Activated CD8-positive, alpha-beta T cell treated with anti-CD3 and anti-CD28 coated beads, Interleukin-2, amount 10 ng/mL, durations not matched to agents 7 days and 5 days (primary cell): Measurements from ENCODE around the gene ZNF555. TPM values are rescaled to one million over a fixed set of nuclear protein-coding genes. Genes with fewer than 3 reads are reported as not detected.

Experiments
- ATAC-seq: fragments of 150-1000 bp; cut with Tn5 transposase; one replicate; pipeline ENCODE4 v1.10.0; 2021; ENCODE audit warnings: moderate library complexity
- CTCF ChIA-PET: fragments of 350-600 bp; sonication (Branson Sonifier 250); formaldehyde crosslinking; loops from one replicate; lab custom pipeline; 2021; ENCODE audit warnings: antibody characterized with exemption; lab: Charles Lee
- POLR2A ChIA-PET: fragments of 350-600 bp; sonication (Branson Sonifier 250); formaldehyde crosslinking; loops from one replicate; lab custom pipeline; 2021; ENCODE audit warnings: antibody characterized with exemption; lab: Charles Lee
- DNase-seq: peaks from one replicate; pipeline ENCODE4 v3.0.0-alpha.2; 2020
- H3K27ac Mint-ChIP-seq: one replicate; pipeline ENCODE4 v1.8.0; 2021; ENCODE audit warnings: mild to moderate bottlenecking, mixed read lengths
- H3K27me3 Mint-ChIP-seq: one replicate; pipeline ENCODE4 v1.8.0; 2021; ENCODE audit warnings: low read depth, mixed read lengths
- H3K36me3 Mint-ChIP-seq: one replicate; pipeline ENCODE4 v1.8.0; 2021; ENCODE audit warnings: low read depth, mixed read lengths
- H3K4me1 Mint-ChIP-seq: one replicate; pipeline ENCODE4 v1.8.0; 2021; ENCODE audit warnings: low read depth, mixed read lengths
- H3K4me3 Mint-ChIP-seq: one replicate; pipeline ENCODE4 v1.8.0; 2021; ENCODE audit warnings: mild to moderate bottlenecking, mixed read lengths
- H3K9me3 Mint-ChIP-seq: one replicate; pipeline ENCODE4 v1.8.0; 2022; ENCODE audit warnings: mixed read lengths; ENCODE audit not compliant: insufficient read depth
- total RNA-seq, 2 experiments: library from RNA; stranded (reverse); gene quantifications; one replicate each; pipeline ENCODE4 v1.2.3, GENCODE V29; 2021

ZNF555 gene
- total RNA-seq, 2 experiments from 2014 or later, result 1.9 to 2.6 TPM

- ChIA-PET CTCF (no interaction called here), POLR2A (no interaction called here)
- no peaks in the 10 kb centered on the region for H3K9me3 Mint-ChIP-seq
- H3K36me3 Mint-ChIP-seq, result peaks cover 32% of the 10 kb centered on the region
- no peak overlapping the region for H3K27ac Mint-ChIP-seq
- H3K27me3 Mint-ChIP-seq, result no peaks in the 10 kb centered on the region
- ATAC-seq, result no peak
- H3K4me3 Mint-ChIP-seq, result no peak overlapping the region
- no peaks in the 10 kb centered on the region for H3K4me1 Mint-ChIP-seq
- no peak for DNase-seq
Observed at GRCh38 chr19:2800506-2800905, 40.8 kb upstream of the ZNF555 start.

DNA sequence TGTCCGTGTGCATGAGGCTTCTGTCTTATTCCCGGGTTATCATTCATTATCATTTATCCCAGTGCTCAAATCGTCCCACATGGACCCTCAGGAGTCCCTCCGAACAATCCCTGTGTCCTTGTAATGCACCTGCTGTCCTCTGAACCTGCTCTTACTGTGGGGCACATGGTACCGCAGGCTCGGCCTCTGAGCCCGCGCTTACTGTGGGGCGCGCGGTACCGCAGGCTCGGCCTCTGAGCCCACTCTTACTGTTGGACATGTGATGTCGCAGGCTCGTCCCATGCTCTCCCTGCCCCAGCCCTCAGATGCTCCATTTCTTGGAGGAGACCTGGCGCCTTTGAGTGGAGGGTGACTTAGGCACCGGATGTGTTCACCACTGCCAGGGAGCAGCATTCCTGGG, 38.4 kb upstream of the ZNF555 start:
- no peaks in the 10 kb centered on the region for H3K27me3 Mint-ChIP-seq
- DNase-seq (no peak), ATAC-seq (no peak)
- CTCF ChIA-PET, result no interaction called here
- no peak overlapping the region for H3K4me3 Mint-ChIP-seq
- H3K27ac Mint-ChIP-seq, result no peak overlapping the region
- POLR2A ChIA-PET, result no interaction called here
- no peaks in the 10 kb centered on the region for H3K9me3 Mint-ChIP-seq
- H3K36me3 Mint-ChIP-seq, result peaks cover 25% of the 10 kb centered on the region
- no peaks in the 10 kb centered on the region for H3K4me1 Mint-ChIP-seq

GRCh38 chr19:2803486-2804155, 37.7 kb upstream of the ZNF555 start:
- no peaks in the 10 kb centered on the region for H3K27me3 Mint-ChIP-seq
- peaks cover 26% of the 10 kb centered on the region for H3K36me3 Mint-ChIP-seq
- CTCF ChIA-PET, result no interaction called here
- ATAC-seq, result no peak
- POLR2A ChIA-PET, result no interaction called here
- no peak for DNase-seq
- H3K9me3 Mint-ChIP-seq, result no peaks in the 10 kb centered on the region
- H3K27ac Mint-ChIP-seq, result peak overlapping the region; percentile 20
- no peaks in the 10 kb centered on the region for H3K4me1 Mint-ChIP-seq
- no peak overlapping the region for H3K4me3 Mint-ChIP-seq

- DNase-seq (no peak), ATAC-seq (no peak)
- Mint-ChIP-seq H3K4me1 (no peaks in the 10 kb centered on the region), H3K9me3 (no peaks in the 10 kb centered on the region), H3K4me3 (no peak overlapping the region), H3K36me3 (peaks cover 34% of the 10 kb centered on the region), H3K27ac (peak overlapping the region; percentile 20), H3K27me3 (no peaks in the 10 kb centered on the region)
- ChIA-PET CTCF (no interaction called here), POLR2A (interaction anchor here (0.6 kb wide), 1 partner anchor 339 kb away, joined by 3 read pairs; no protein-coding TSS in a partner anchor)
Observed at GRCh38 chr19:2804156-2805004, 36.9 kb upstream of the ZNF555 start.

GRCh38 chr19:2805261-2805900, 35.9 kb upstream of the ZNF555 start:
- CTCF ChIA-PET, result no interaction called here

DNA sequence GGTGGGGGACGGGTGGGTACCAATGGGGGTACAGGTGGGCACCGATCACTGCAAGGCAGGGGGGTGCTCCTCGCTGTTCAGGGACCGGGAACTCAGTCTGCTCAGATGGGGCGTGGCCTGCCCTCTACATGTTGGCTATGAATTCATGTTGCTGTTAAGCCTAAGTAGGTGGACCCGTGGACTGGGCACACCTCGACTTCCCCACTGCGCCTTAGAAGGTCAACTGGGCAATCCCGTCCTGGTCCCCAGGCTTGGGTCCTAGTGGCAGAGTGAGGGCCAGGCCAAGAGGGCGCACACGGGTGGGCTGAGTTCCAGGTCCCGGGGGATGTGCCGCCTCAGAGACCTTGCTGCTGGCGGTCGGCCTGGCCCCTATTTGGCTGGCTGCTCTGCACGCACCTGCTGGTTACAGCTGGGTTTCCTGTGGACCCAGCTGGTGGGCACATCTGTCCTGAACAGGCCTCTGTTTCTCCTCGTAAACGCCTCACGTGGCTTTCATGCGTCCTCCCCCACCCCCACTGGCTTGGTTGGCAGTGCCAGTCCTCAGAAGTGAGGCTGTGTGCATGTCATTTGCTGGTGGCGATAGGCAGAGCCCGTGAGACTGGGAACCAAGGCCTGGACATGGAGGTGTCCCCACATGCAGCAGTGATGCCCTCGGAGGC, 35.2 kb upstream of the ZNF555 start:
- H3K27ac Mint-ChIP-seq, result no peak overlapping the region
- peaks cover 34% of the 10 kb centered on the region for H3K36me3 Mint-ChIP-seq
- no peak for ATAC-seq
- H3K4me3 Mint-ChIP-seq, result no peak overlapping the region
- POLR2A ChIA-PET, result no interaction called here
- CTCF ChIA-PET, result no interaction called here
- no peaks in the 10 kb centered on the region for H3K27me3 Mint-ChIP-seq
- no peak for DNase-seq
- H3K9me3 Mint-ChIP-seq, result no peaks in the 10 kb centered on the region
- no peaks in the 10 kb centered on the region for H3K4me1 Mint-ChIP-seq

More at GRCh38 chr19:2805261-2805900, 35.9 kb upstream of the ZNF555 start:
- no peaks in the 10 kb centered on the region for H3K27me3 Mint-ChIP-seq
- POLR2A ChIA-PET, result no interaction called here
- H3K4me1 Mint-ChIP-seq, result no peaks in the 10 kb centered on the region
- DNase-seq (no peak), ATAC-seq (no peak)
- H3K9me3 Mint-ChIP-seq, result no peaks in the 10 kb centered on the region
- peaks cover 38% of the 10 kb centered on the region for H3K36me3 Mint-ChIP-seq
- no peak overlapping the region for H3K27ac Mint-ChIP-seq
- H3K4me3 Mint-ChIP-seq, result no peak overlapping the region

- ChIA-PET POLR2A (no interaction called here), CTCF (no interaction called here)
- H3K4me3 Mint-ChIP-seq, result no peak overlapping the region
- DNase-seq (no peak), ATAC-seq (no peak)
- H3K27me3 Mint-ChIP-seq, result no peaks in the 10 kb centered on the region
- H3K27ac Mint-ChIP-seq, result no peak overlapping the region
- H3K36me3 Mint-ChIP-seq, result peaks cover 32% of the 10 kb centered on the region
- H3K9me3 Mint-ChIP-seq, result no peaks in the 10 kb centered on the region
- no peaks in the 10 kb centered on the region for H3K4me1 Mint-ChIP-seq
Observed at GRCh38 chr19:2806736-2807378, 34.4 kb upstream of the ZNF555 start.

DNA sequence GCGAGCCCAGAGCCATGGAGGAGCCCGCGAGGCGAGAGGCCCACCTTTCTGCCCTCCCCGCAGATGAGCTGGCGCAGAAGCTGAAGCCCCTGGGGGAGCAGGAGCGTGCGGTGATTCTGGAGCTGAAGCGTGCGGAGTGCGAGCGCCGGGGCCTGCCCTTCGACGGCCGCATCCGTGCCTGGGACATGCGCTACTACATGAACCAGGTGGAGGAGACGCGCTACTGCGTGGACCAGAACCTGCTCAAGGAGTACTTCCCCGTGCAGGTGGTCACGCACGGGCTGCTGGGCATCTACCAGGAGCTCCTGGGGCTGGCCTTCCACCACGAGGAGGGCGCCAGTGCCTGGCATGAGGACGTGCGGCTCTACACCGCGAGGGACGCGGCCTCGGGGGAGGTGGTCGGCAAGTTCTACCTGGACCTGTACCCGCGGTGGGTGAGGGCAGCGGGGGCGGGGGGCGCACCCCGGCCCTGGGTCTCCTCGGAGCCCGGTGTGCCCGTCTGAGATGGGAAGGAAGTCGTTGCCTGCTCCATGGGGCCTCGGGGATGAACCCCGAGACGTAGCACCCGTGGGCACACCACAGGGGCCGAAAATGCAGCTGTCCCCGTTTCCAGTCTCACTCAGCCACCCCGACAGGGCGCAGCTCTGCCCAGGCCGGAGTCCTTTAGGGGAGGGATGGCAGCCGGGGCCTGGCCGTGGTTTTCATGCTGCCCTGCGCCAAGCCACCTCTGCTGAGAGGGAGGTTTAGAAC, 33.7 kb upstream of the ZNF555 start:
- Mint-ChIP-seq H3K27ac (no peak overlapping the region), H3K27me3 (no peaks in the 10 kb centered on the region), H3K4me1 (no peaks in the 10 kb centered on the region), H3K36me3 (peaks cover 29% of the 10 kb centered on the region), H3K4me3 (no peak overlapping the region), H3K9me3 (no peaks in the 10 kb centered on the region)
- POLR2A ChIA-PET, result no interaction called here
- CTCF ChIA-PET, result no interaction called here
- ATAC-seq (no peak), DNase-seq (no peak)

GRCh38 chr19:2808129-2808941, 32.9 kb upstream of the ZNF555 start:
- no peak overlapping the region for H3K4me3 Mint-ChIP-seq
- peaks cover 22% of the 10 kb centered on the region for H3K36me3 Mint-ChIP-seq
- H3K27ac Mint-ChIP-seq, result peak overlapping the region; percentile 43
- ChIA-PET POLR2A (no interaction called here), CTCF (no interaction called here)
- no peaks in the 10 kb centered on the region for H3K27me3 Mint-ChIP-seq
- H3K4me1 Mint-ChIP-seq, result no peaks in the 10 kb centered on the region
- DNase-seq (no peak), ATAC-seq (no peak)
- no peaks in the 10 kb centered on the region for H3K9me3 Mint-ChIP-seq

GRCh38 chr19:2809387-2810140, 31.7 kb upstream of the ZNF555 start:
- H3K27me3 Mint-ChIP-seq, result no peaks in the 10 kb centered on the region
- no peak for ATAC-seq
- H3K36me3 Mint-ChIP-seq, result peaks cover 22% of the 10 kb centered on the region
- no peak for DNase-seq
- H3K4me3 Mint-ChIP-seq, result no peak overlapping the region
- H3K9me3 Mint-ChIP-seq, result no peaks in the 10 kb centered on the region
- no peak overlapping the region for H3K27ac Mint-ChIP-seq
- ChIA-PET CTCF (no interaction called here), POLR2A (interaction anchor here (0.6 kb wide), 1 partner anchor 15 kb away, joined by 3 read pairs; no protein-coding TSS in a partner anchor)
- no peaks in the 10 kb centered on the region for H3K4me1 Mint-ChIP-seq
